Heart left ventricle (tissue), 16 donors: ENCODE measurements around the gene PHAF1. TPM values are rescaled to one million over a fixed set of nuclear protein-coding genes. Genes with fewer than 3 reads are reported as not detected.

ENCODE experiments used
- ATAC-seq, 4 donors: fragments of 200-7000 bp; cut with Tn5 transposase; one replicate each; pipeline ENCODE4 v1.9.1; 2020 to 2022; ENCODE audit warnings: moderate library complexity in 4 of 4, mild to moderate bottlenecking in 3 of 4, moderate number of reproducible peaks in 1 of 4
- DNase-seq, 5 donors: peaks; one replicate each; pipeline ENCODE4 v3.0.0-alpha.2; 2020
- H3K27ac ChIP-seq, 12 donors: fragments of 200-600 bp; sonication (generic) in 4 of 12; one replicate each; pipeline versions ENCODE4 v1.5.0 to v1.8.0; 2016 to 2022; ENCODE audit warnings: mild to moderate bottlenecking in 2 of 12
- H3K27me3 ChIP-seq, 9 donors: fragments of 200-600 bp; sonication (generic) in 2 of 9; one replicate each; pipeline versions ENCODE4 v1.5.1 to v1.8.0; 2016 to 2022; ENCODE audit warnings: mild to moderate bottlenecking in 3 of 9
- H3K36me3 ChIP-seq, 9 donors: fragments of 200-600 bp; sonication (generic) in 2 of 9; one replicate each; pipeline versions ENCODE4 v1.5.0 to v1.8.0; 2018 to 2022; ENCODE audit warnings: mild to moderate bottlenecking in 2 of 9
- H3K4me1 ChIP-seq, 12 donors: fragments of 200-600 bp; sonication (generic) in 4 of 12; one replicate each; pipeline versions ENCODE4 v1.5.0 to v1.8.0; 2016 to 2022; ENCODE audit warnings: mild to moderate bottlenecking in 3 of 12
- H3K4me3 ChIP-seq, 12 donors: fragments of 200-600 bp; sonication (generic) in 4 of 12; one replicate each; pipeline versions ENCODE4 v1.5.0 to v1.8.0; 2017 to 2022; ENCODE audit warnings: mild to moderate bottlenecking in 9 of 12, moderate library complexity in 4 of 12
- H3K9me3 ChIP-seq, 12 donors: fragments of 200-600 bp; sonication (generic) in 4 of 12; one replicate each; pipeline versions ENCODE4 v1.5.0 to v1.8.0; 2016 to 2022; ENCODE audit warnings: mild to moderate bottlenecking in 1 of 12
- POLR2A ChIP-seq, 2 donors: fragments of 450-650 bp; IDR thresholded peaks; one replicate each; pipeline ENCODE4 v1.6.1; 2017; ENCODE audit warnings: antibody characterized with exemption in 2 of 2, mild to moderate bottlenecking in 2 of 2, moderate library complexity in 2 of 2
- WGBS, 4 donors: extraction: QIAGEN DNeasy Blood & Tissue Kit in 2 of 4; methylation state at CpG; one replicate each; pipeline versions ENCODE4 v1.1.5 to v1.1.7; 2013 to 2018; 5-methylcytosine and 5-hydroxymethylcytosine counted together
- intact Hi-C, 10 donors: fragments of 100-400 bp; cut with DNase I; formaldehyde crosslinking; loops; one replicate each; pipeline versions ENCODE4 v1.11.1 to v1.14.2; 2022
- polyA plus RNA-seq, 2 donors: library from polyadenylated mRNA; stranded (reverse); fragments of 200-250 nt; gene quantifications; one replicate each; pipeline ENCODE4 v1.2.3, GENCODE V29; 2013
- total RNA-seq, 9 donors: library from RNA; depleted of rRNA in 2 of 9; stranded (reverse); fragments of >200 nt in 2 of 9; fragmentation: NEBNext Ultra II Directional in 3 of 9; extraction: Animal tissue kit (Norgen Biotek cat#: 25700) in 3 of 9; gene quantifications; one replicate each; pipeline versions ENCODE4 v1.1.0 to v1.2.4, GENCODE V29; 2016 to 2023
- TF ChIP-seq, protein P1 (sequence below), 12 donors: fragments of 200-600 bp; sonication (generic) in 4 of 12; IDR thresholded peaks; one replicate each; pipeline versions ENCODE4 v1.5.0 to v1.8.0; 2018 to 2022; ENCODE audit warnings: antibody characterized with exemption in 12 of 12, mild to moderate bottlenecking in 5 of 12
- donor health status: ischemic (EF 13 %, LVEDD 7.1; RV severe dilation, severe dysfunction).
- donor health status: healthy with polysubstance abuse.
- donor health status: DM: no; HTN: yes; CAD: no.
- donor health status: DM: no; HTN: no; CAD: no.
- donor health status: ischemic (EF 25% LVEDD 6.9; RV normal size, moderate dysfunction).
- donor health status: ischemic (EF 25% LVEDD 5.7; RV mildly dilated, moderate dysfunction).
- donor health status: healthy.
- donor health status: DM: yes; HTN: yes; CAD: no.
- donor health status: ischemic (EF 35%, LVEDD 5.7; RV mildly dilated, moderate dysfunction).
- donor health status: nonischemic (EF 11% LVEDD 7.7; RV severe dilation, severe dysfunction).
- donor health status: DM: yes; HTN: yes; CAD: no.
- donor health status: PGD.
- donor health status: ischemic (EF 29% LVEDD 5.4; RV normal size, mild dysfunction).
- donor health status: nonischemic (EF 23%, LVEDD 6.1; RV moderate dilation, normal function).

The PHAF1 gene
- total and polyA plus RNA-seq, 11 donors, result 5.6 to 17.8 (median 11.6) TPM

DNA sequence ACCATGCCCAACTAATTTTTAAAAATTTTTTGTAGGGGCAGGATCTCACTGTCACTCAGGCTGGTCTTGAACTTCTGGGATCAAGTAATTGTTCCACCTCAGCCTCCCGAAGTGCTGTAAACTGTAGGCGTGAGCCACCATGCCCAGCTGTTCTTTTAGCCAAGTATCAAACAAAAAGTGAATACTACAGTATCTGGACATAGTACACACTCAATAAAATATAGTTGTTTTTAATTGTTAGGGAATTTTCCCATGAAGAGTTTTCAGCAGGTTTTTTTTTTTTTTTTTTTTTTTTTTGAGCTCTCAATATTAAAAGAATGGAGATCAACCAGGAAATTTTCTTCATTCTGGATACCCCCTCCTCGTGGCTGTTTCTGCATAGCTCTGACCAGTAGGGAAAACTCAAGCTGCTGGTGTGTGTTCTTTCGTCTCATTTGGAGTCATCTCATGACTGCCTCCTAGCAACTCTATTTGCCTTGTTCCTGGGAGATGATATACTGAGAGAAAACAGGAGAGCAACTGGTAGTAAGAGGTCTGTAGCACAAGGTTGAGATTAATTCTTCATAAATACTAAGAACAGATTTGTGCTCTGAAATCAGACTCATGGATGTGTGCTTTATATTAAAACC, 16.5 kb upstream of the PHAF1 start:
- DNase-seq (no peak), ATAC-seq (no peak)
- intact Hi-C loops, result loop anchor here in 1 of 10 donors (10.0 kb wide), 1 partner anchor 58 kb away; no protein-coding TSS in a partner anchor
- 92 to 96% (median 95%) methylated on average over 4 of the region's 4 CpGs for WGBS, 4 donors
- TF ChIP-seq POLR2A (IDR thresholded peaks at IDR 0.05), result no peak
- TF ChIP-seq, protein P1, sequence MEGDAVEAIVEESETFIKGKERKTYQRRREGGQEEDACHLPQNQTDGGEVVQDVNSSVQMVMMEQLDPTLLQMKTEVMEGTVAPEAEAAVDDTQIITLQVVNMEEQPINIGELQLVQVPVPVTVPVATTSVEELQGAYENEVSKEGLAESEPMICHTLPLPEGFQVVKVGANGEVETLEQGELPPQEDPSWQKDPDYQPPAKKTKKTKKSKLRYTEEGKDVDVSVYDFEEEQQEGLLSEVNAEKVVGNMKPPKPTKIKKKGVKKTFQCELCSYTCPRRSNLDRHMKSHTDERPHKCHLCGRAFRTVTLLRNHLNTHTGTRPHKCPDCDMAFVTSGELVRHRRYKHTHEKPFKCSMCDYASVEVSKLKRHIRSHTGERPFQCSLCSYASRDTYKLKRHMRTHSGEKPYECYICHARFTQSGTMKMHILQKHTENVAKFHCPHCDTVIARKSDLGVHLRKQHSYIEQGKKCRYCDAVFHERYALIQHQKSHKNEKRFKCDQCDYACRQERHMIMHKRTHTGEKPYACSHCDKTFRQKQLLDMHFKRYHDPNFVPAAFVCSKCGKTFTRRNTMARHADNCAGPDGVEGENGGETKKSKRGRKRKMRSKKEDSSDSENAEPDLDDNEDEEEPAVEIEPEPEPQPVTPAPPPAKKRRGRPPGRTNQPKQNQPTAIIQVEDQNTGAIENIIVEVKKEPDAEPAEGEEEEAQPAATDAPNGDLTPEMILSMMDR (IDR thresholded peaks at IDR 0.05), result no peak
- no peak overlapping the region for H3K27ac ChIP-seq
- H3K4me3 ChIP-seq, result no peak overlapping the region
- no peaks in the 10 kb centered on the region for H3K9me3 ChIP-seq
- no peaks in the 10 kb centered on the region for H3K4me1 ChIP-seq
- H3K27me3 ChIP-seq, result no peaks in the 10 kb centered on the region
- H3K36me3 ChIP-seq, result peaks cover 0 to 53% (median 5%) of the 10 kb centered on the region in 9 donors

DNA sequence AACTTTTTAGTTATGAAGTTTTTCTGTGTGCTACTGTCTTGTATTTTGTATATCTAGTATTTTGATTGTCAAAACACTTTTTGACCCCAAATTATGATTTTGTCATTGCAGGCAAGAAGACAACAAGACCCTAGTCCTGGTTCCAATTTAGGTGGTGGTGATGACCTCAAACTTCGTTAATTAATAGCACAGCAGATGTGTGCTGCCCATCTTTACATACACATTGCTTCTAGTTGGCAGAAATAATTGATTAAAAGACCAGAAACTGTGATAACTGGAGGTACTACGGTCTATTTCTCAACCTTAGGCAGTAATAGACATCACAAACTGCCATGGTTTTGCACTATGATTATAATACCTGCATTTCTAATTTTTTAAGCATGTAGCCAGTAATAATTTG, 11.1 kb upstream of the PHAF1 start:
- intact Hi-C loops, result loop anchor here in 1 of 10 donors (10.0 kb wide), 1 partner anchor 64 kb away; no protein-coding TSS in a partner anchor
- TF ChIP-seq, protein P1 (IDR thresholded peaks at IDR 0.05), result no peak
- no peak for TF ChIP-seq POLR2A (IDR thresholded peaks at IDR 0.05)
- Histone ChIP-seq H3K9me3 (no peaks in the 10 kb centered on the region), H3K27ac (no peak overlapping the region), H3K4me1 (no peaks in the 10 kb centered on the region), H3K27me3 (no peaks in the 10 kb centered on the region), H3K36me3 (peaks cover 0 to 66% (median 21%) of the 10 kb centered on the region in 9 donors), H3K4me3 (no peak overlapping the region)
- ATAC-seq, result no peak
- no peak for DNase-seq
- WGBS, 4 donors, result 88 to 93% (median 92%) methylated on average over 2 of the region's 2 CpGs

DNA sequence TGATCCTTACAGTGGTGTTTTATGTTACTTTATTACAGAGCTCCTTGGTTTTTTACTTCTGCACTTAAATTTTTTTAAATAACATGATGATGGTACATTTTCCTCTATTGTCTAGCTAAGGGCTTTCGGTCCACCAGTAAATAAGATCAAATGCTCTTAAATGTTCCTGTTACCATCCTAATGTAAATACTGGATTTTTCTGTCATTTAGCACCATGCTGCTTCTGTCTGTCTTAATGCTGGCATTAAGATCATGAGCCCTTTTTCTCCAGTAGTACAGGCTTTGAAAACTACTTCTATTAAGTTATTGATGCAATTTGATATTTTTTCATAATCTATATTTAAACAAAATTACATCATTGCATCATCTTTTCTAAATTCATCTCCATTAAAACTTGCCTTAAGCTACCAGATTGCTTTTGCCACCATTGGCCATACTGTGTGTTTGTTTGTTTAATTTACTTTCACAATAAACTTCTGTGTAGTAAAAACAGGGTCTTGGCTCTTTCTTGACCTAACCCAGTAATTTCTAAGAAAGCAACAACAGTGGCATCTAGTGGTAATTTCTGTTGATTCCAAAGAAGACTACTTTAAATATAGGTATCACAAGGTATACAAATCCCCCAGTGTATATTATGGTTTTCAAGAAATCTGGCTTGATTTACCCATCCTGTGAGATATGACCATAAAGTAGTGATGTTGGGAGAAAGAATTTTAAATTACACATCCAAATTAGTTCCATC, 9.0 kb upstream of the PHAF1 start:
- TF ChIP-seq, protein P1 (IDR thresholded peaks at IDR 0.05), result peak in 6 of 12 donors; percentile 6 to 26 (median 16)
- no peak for TF ChIP-seq POLR2A (IDR thresholded peaks at IDR 0.05)
- Histone ChIP-seq H3K27me3 (no peaks in the 10 kb centered on the region), H3K4me3 (no peak overlapping the region), H3K4me1 (peaks cover 0 to 15% (median under 1%) of the 10 kb centered on the region in 12 donors), H3K27ac (no peak overlapping the region), H3K9me3 (no peaks in the 10 kb centered on the region), H3K36me3 (peaks cover 0 to 50% (median 21%) of the 10 kb centered on the region in 9 donors)
- DNase-seq (no peak), ATAC-seq (no peak)
- intact Hi-C loops, result loop anchor here in 4 of 10 donors (2.0 to 10.0 kb wide), 3 partner anchors 86 to 124 kb away; no protein-coding TSS in a partner anchor
- 91 to 99% (median 98%) methylated on average over 1 of the region's 1 CpG for WGBS, 4 donors
